VCaP (cell line): ENCODE data around the gene PITPNM1.

Experiments used
- H3K27ac ChIP-seq: fragments of 450-650 bp; 2 replicates; pipeline ENCODE4 v1.5.1; 2017
- TF ChIP-seq, protein P1 (sequence below): fragments of 450-650 bp; conservative IDR thresholded peaks from 2 replicates; pipeline ENCODE4 v1.5.1; 2017; ENCODE audit warnings: mild to moderate bottlenecking, moderate library complexity

PITPNM1 gene

GRCh38 chr11:67453816-67454732 is 51.1 kb downstream of the PITPNM1 start:
- TF ChIP-seq, protein P1, sequence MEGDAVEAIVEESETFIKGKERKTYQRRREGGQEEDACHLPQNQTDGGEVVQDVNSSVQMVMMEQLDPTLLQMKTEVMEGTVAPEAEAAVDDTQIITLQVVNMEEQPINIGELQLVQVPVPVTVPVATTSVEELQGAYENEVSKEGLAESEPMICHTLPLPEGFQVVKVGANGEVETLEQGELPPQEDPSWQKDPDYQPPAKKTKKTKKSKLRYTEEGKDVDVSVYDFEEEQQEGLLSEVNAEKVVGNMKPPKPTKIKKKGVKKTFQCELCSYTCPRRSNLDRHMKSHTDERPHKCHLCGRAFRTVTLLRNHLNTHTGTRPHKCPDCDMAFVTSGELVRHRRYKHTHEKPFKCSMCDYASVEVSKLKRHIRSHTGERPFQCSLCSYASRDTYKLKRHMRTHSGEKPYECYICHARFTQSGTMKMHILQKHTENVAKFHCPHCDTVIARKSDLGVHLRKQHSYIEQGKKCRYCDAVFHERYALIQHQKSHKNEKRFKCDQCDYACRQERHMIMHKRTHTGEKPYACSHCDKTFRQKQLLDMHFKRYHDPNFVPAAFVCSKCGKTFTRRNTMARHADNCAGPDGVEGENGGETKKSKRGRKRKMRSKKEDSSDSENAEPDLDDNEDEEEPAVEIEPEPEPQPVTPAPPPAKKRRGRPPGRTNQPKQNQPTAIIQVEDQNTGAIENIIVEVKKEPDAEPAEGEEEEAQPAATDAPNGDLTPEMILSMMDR, result no peak
- no peak overlapping the region for H3K27ac ChIP-seq

DNA sequence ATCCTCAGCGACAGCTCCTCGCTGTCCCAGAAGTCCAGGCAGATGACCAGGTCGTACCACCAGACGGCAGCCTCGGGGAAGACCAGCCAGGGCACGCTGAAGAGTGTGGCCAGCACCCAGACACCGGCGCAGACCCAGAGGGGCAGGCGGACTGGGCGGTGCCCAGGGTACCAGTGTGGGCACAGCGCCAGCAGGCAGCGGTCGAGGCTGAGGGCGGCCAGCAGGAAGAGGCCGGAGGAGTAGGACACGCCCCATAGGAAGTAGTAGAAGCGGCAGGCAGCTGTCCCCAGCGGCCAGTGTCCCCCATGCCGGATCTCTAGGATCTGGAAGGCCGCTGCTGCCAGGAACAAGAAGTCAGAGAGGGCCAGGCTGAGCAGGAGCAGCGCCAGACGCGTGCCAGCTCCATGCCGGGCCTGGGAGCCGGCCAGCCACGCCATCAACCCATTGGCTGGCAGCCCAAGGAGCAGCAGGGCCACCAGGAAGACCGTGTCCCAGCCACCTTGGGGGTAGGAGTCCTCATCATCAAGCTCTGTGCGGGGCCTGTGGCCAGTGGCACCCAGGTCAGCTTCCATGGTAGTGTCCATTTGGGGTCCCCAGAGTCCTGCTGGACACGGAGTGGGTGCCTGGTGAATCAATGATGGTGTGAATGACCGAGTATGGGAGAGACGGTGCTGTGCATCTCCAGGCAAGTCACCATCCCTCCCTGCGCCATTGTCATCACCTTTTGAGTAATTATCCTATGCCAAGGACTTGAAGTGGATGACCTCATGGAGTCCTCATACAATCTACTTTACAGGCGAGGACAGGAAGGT is 52.8 kb downstream of the PITPNM1 start, which contains the start of gene GPR152:
TSS of gene GPR152 (minus strand) at position 589 of the 812 bp plus-strand sequence. CDS start at position 584, 5 bp downstream.
- peak within 1 kb of the TSS; percentile 72 for H3K27ac ChIP-seq
- TF ChIP-seq, protein P1, result peak; percentile 32; the same call in 1 of the 2 replicates

- H3K27ac ChIP-seq, result peak overlapping the region; percentile 72
- TF ChIP-seq, protein P1, result no peak
Observed at GRCh38 chr11:67451658-67451976, 53.5 kb downstream of the PITPNM1 start.

- H3K27ac ChIP-seq, result peak overlapping the region; percentile 72
- TF ChIP-seq, protein P1, result no peak
Observed at GRCh38 chr11:67450796-67451657, 54.1 kb downstream of the PITPNM1 start.

DNA sequence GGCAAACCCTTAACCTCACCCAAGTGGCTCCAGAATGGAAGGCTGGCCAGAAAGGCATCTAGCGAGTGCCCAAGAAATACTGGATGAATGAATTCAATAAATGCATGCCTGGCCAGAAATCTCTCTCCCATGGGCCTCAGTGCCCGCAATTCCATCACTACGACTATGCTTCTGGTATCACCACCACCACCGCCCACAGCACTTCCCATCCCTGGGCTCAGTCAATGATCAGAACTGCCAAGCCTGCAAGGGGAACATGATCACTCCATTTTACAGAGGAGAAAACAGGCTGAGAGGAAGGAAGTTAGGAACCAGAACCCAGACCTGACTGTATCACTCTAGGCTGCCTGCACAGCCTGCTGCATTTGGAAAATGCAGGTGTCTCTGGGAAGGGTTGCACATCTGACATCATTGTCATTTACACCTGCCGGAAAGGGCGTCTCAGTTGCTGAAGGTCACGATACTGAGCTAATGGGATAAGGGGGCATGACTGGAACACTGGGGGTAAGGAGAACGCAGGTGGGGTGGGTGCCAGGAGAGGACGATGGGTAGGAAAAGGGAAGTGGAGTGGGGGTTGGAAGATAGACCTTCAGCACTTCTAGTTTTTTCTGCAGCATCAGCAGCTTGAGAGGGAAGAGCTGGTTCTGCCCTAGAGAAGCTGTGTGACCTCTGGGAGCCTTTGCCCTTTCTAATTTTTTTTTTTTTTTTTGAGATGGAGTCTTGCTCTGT is 55.9 kb downstream of the PITPNM1 start:
- TF ChIP-seq, protein P1, result no peak
- no peak overlapping the region for H3K27ac ChIP-seq

DNA sequence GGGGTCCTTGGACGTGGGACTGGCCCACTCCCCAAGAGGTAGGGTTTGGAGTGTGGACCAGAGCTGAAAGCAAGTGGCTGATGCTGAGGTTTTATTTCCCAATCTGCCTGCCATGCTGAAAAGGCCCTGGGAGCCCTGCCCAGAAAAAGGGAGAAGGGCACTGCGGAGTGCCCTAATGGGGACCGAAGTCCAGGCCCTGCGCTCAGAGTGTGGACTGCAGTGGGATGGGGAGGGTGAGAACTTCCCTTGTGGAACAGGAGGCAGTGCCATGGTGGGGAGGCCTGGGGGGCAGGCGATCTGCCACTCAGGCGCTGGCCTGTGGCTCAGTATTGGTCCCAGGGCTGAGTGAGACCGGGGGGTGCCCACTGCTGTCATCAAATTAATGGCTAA is 56.9 kb downstream of the PITPNM1 start:
- TF ChIP-seq, protein P1, result no peak
- no peak overlapping the region for H3K27ac ChIP-seq
